A549 treated with AZD9567 at 1 μM for 4 hours (cell line): Measurements from ENCODE around the gene SHB. TPM values are rescaled to one million over a fixed set of nuclear protein-coding genes. Genes with fewer than 3 reads are reported as not detected.

Experiments used
- total RNA-seq: library from RNA; stranded (reverse); fragments of 200-300 nt; extraction: Qiagen RNA extraction; gene quantifications from 5 replicates; pipeline ENCODE4 v1.2.3, GENCODE V29; 2022; ENCODE audit not compliant: insufficient read depth

The SHB gene
- total RNA-seq: 31.1 to 40.1 TPM (median 39.0 TPM) in 5 replicates

GRCh38 chr9:38068701-38069628 lies at the start of gene SHB:
Gene SHB, minus strand, starts transcription at chr9:38069227. Its CDS starts 582 bp downstream, at chr9:38068645.

GRCh38 chr9:37903647-37904444 lies 165.2 kb downstream of the SHB start, which contains the start of gene SLC25A51:
Gene SLC25A51, minus strand, starts transcription at chr9:37904127. Its CDS starts 15,577 bp downstream, at chr9:37888550.

Other genes with a start within 250 kb of the SHB start
- gene SLC25A51, start 165.1 kb downstream of the SHB start, total RNA-seq: 17.4 to 21.0 TPM (median 18.4 TPM) in 5 replicates